Upper lobe of left lung (tissue), 4 donors: ENCODE results near the gene RAET1L.

Experiments used
- EP300 ChIP-seq, 4 donors: sonication (generic); formaldehyde crosslinking; IDR thresholded peaks; one replicate each; pipeline ENCODE4 v1.5.1; 2017; ENCODE audit warnings: antibody characterized with exemption in 4 of 4, control low read depth in 2 of 4
- TF ChIP-seq, protein P1 (sequence below), 6 experiments: fragments of 450-650 bp in 4 of 6; fragments of 200-600 bp in 2 of 6; sonication (generic) in 2 of 6; IDR thresholded peaks; one replicate each; pipeline ENCODE4 v1.5.1; 2016 to 2019; ENCODE audit warnings: antibody characterized with exemption in 6 of 6

DNA sequence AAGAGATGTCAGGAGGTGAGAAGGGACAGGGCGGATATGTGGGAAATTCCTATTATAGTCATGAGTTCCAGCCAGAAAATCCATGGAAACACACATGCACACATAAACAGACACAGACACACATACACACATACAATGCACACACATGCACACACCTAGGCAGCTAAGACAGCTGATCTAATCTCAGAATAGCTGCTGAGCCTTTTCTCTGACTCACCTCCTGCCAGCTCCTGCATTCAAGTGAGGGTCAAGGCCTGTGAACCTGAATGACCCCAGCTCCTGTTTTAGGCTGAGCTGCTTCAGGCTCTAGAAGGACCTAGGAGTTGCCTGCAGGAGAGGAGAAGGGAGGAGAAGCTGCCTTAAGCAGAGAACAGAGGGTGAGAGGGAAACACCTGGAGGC, 21.6 kb upstream of the RAET1L start:
- TF ChIP-seq, protein P1, sequence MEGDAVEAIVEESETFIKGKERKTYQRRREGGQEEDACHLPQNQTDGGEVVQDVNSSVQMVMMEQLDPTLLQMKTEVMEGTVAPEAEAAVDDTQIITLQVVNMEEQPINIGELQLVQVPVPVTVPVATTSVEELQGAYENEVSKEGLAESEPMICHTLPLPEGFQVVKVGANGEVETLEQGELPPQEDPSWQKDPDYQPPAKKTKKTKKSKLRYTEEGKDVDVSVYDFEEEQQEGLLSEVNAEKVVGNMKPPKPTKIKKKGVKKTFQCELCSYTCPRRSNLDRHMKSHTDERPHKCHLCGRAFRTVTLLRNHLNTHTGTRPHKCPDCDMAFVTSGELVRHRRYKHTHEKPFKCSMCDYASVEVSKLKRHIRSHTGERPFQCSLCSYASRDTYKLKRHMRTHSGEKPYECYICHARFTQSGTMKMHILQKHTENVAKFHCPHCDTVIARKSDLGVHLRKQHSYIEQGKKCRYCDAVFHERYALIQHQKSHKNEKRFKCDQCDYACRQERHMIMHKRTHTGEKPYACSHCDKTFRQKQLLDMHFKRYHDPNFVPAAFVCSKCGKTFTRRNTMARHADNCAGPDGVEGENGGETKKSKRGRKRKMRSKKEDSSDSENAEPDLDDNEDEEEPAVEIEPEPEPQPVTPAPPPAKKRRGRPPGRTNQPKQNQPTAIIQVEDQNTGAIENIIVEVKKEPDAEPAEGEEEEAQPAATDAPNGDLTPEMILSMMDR (IDR thresholded peaks at IDR 0.05), result no peak
- TF ChIP-seq EP300 (IDR thresholded peaks at IDR 0.05), result no peak
